NCI-H1694 treated with DMSO at 0.1 percent for 48 hours (cell line): ENCODE data around the gene GJC2.

Experiments used
- DNase-seq: peaks from one replicate; lab custom pipeline; 2025; lab: John Stamatoyannopoulos, UW

The GJC2 gene

DNA sequence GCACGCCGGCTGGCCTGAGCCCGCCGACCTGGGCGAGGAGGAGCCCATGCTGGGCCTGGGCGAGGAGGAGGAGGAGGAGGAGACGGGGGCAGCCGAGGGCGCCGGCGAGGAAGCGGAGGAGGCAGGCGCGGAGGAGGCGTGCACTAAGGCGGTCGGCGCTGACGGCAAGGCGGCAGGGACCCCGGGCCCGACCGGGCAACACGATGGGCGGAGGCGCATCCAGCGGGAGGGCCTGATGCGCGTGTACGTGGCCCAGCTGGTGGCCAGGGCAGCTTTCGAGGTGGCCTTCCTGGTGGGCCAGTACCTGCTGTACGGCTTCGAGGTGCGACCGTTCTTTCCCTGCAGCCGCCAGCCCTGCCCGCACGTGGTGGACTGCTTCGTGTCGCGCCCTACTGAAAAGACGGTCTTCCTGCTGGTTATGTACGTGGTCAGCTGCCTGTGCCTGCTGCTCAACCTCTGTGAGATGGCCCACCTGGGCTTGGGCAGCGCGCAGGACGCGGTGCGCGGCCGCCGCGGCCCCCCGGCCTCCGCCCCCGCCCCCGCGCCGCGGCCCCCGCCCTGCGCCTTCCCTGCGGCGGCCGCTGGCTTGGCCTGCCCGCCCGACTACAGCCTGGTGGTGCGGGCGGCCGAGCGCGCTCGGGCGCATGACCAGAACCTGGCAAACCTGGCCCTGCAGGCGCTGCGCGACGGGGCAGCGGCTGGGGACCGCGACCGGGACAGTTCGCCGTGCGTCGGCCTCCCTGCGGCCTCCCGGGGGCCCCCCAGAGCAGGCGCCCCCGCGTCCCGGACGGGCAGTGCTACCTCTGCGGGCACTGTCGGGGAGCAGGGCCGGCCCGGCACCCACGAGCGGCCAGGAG, 8.6 kb downstream of the GJC2 start:
- no peak for DNase-seq

DNA sequence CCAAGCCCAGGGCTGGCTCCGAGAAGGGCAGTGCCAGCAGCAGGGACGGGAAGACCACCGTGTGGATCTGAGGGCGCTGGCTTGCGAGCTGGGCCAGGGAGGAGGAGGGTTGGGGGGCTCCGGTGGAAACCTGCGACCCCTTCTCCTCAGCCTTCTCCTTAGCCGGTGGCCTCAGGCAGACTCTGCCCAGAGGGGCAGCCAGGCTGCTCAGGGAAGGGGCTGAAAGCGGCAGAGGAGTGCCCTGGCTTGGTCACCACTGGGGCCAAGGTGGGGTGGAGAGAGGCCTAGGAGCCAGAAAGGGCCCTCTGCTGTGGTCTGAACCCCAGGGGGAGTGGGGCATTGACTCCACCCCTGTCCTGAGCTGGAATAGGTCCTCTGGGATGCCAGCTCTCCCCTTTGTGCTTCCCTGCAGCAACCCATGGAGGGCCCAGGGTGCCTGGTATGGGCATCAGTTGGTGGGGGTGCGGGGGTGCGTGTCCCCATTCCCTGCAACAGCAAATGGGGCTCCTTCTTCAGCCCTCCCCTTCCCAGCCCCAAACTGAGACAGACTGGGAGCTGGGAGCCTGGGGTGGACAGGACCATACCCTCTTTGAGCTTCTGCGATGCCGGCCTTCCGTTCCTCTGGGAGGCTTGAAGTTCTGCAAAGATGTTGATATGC, 9.4 kb downstream of the GJC2 start:
- DNase-seq = no peak

DNA sequence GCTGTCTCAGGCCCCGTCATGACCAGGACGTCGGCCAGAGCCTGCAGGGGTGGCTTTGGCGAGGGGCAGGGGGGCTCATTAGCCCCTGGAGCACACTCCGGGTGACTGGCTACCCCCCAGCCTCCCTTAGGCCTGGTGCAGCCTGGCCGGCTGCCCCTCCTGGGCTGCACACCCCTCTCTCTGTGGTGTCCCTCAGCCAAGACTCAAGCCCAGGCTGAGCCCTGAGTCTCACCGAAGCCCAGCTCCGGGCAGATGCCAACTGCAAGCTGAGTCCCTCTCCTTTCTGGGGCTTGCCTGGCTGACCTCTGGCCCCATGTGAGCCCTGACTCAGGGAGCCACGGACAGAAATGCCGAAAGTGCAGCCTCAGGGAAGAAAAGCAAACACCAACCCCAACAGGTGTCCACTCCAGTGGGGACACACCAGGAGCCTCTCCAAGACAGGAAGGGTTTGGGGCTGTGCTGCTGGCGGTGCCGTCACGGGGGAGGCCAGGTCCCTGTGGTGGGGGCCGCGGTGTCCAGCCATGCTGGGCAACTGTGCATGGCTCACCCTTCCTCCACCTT, 10.6 kb downstream of the GJC2 start:
- no peak for DNase-seq

DNA sequence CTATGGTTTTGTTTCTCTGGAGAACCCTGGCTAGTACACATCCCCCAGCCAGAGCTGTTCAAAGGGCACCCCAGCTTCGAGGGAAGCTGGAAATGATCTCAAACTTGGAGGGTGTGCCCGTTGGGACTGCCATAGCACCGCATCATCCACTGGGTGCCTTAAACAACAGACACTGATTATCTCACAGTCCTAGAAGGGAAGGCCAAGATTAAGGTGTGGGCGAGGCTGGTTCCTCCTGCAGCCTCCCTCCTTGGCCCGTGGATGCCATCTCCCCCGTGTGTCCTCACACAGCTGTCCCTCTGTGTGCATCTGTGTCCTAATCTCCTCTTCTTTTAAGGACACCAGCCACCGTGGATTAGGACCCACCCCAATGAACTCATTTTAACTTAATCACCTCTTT, 11.6 kb downstream of the GJC2 start:
- DNase-seq = no peak

DNA sequence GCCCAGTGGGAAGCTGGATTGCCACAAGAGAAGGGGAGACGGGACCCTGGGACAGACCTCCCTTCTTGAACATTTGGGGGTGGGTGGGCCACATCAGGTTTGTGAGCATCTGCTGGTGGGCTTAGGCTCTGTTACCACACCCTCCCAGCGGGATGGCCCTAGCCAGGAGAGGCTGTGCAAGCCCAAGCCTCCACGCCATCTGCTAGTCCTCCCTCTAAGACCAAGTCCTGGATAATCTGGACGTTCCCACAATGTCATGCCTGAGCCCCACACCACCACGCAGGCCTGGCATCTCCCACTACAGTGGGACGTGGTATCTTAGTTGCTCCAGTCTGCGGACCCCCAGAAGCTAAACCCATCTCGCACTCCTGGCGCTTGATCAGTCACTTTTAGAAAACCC, 12.1 kb downstream of the GJC2 start:
- no peak for DNase-seq

DNA sequence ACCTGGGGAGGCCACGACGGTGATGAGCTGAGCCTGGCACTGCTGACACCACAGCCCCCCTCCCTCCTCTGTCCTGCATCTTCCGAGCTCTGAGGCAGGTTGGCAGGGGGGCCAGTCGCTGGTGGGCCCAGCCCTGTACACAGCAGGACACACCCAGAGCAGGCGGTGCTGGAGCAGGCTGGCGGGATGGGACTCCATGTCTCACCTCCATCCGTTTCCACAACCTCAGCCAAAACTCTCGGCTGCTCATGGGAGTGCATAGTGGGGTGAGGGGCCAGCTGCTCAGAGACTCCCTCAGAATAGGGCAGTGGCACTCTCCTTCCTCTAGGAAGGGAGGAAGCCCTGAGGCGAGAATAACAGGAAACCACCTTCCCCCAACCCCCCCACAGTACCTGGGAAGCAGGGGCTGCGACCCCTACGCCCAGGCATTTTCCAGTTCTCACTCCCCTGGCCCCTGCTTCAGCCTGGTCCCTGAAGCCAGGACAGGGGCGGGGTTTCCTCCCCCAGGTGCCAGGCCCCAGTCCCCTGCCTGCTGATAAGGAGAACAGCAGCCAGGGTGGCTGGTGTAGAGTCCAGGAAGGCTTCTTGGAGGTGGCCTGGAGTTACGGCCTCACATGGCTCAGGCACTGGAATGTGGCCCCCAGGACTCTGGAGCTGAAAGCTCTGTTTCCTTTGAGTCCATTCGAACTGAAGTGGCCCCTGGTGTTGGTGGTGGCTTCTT, 12.7 kb downstream of the GJC2 start:
- DNase-seq = no peak

DNA sequence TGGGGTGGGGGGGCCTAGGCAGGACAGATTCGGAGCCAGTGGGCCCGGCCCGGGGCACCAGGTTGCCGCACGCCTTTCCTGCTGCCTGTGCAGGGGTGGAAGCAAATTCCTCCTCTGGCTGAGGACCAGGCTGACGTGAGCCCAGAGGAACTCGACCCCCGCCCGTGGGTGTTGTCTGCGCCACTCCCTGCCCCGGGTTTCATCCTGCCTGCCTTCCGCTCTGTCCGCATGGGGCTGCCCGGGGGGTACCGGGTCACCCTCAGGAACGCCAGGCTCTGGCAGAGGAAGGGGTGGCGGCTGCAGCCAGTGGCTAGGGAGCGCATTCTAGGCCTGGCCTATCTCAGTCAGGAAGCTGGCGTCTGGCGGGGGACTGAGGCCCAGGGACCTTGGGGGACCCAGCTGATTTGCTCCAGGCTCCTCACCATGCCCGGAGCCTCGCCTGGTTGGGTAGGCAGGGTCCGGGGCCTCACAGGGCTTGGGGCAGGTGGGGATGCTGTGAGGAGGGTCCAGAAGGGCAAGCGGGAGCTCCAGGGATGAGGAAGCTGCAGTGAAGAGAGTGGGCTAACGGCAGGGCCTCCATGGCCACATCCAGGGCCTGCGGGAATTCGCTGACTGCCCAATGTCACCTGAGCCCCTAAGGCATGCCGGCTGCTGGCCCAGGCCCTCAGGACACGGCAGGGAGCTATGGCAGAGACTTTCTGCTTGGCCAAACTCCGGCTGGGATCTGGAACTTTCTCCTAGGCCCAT, 13.4 kb downstream of the GJC2 start:
- no peak for DNase-seq

DNA sequence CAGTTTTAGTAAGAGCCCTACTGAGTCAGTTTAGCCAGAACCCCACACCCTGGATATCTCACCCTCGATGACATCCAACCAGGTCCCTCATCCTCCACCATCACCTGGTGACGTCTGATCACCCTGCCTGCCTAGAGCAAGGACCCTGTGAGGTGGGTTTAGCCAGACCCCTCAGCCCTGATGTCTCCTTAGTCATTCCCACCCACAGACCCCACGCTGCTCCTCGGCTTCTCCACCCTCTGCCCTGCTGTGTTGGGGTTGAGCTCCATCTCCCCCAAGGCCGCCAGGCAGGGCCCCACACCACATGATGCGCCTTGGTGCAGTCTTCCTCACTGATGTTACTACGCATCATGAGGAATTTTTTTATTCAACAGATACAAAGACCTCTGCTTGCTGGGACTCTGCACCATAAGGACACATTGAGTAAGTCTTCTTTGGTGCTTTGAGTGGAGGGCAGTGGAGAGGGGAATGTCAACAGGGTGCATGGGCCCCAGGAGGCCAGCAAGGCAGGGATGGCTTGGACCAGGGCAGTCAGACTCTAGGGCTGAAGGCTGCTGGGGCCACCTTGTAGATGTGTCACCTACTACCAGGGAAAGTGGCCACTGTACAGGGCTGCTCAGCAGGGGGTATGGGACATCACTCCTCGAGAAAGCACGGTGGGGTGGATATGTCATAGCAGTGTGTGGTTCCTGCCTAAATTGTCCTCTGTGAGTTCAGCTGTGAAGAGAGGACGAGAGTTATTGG, 14.2 kb downstream of the GJC2 start:
- DNase-seq = no peak

DNA sequence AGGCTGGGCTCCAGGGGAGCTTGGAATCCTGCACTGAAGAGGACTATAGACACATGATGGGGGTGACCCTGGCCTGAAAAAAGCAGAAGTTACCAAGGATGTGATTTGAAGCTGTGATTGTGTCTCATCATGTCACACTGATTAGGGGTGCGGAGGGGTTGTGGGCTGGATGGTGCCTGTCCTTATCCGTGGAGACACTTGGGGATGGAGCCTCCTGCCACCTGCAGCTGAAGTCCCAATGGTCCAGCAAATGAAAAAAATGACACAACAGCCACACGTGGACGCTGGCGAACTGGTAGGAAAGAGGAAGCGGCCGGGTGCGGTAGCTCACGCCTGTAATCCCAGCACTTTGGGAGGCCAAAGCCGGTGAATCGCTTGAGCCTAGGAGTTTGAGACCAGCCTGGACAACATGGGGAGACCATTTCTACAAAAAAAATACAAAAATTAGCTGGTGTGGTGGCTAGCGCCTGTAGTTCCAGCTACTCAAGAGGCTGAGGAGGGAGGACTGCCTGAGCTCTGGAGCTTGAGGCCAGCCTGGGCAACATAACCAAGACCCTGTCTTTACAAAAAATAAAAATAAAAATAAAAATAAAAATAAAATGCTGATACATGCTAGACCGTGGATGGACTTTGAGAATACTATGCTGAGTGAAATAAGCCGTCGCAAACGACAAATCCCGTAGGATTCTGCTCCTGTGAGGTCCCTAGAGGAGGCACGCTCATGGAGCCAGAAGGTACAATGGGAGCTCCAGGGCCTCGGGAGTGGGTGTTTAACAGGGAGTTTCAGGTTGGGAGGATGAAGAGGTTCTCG, 15.0 kb downstream of the GJC2 start:
- no peak for DNase-seq

DNA sequence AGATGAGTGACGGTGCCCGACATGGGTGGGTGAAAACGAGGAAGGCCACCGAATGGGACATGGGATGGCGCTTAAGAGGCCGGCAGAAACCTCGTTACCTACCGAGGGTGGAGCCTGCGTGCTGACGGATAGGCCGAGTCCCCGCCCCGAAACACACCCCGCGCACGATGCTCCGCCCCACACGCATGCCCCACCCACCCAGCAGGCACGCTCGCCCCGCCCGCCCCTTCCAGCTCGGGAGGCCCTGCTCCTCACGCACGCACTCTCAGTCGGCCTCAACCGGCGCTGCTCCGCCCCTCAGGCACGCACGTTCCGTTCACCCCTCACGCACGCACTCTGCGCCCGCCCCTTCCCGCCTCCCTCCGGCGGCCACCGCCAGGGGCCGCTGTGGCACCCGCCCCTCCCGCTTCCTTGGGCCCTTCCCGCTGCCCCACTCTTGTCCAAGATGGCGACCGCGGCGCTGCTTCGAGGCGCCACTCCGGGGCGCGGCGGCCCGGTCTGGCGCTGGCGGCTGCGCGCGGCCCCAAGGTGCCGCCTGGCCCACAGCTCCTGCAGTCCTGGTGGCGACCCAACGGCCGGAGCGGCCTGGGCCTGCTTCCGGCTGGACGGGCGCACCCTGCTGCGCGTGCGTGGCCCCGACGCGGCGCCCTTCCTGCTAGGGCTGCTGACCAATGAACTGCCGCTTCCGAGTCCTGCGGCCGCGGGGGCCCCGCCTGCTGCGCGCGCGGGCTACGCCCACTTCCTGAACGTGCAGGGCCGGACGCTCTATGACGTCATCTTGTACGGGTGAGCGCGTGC, 15.8 kb downstream of the GJC2 start, which contains the start of gene IBA57:
TSS of gene IBA57 (plus strand) at position 433 of the 798 bp plus-strand sequence. CDS start at position 446, 13 bp downstream.
- DNase-seq = peak; percentile 96

DNA sequence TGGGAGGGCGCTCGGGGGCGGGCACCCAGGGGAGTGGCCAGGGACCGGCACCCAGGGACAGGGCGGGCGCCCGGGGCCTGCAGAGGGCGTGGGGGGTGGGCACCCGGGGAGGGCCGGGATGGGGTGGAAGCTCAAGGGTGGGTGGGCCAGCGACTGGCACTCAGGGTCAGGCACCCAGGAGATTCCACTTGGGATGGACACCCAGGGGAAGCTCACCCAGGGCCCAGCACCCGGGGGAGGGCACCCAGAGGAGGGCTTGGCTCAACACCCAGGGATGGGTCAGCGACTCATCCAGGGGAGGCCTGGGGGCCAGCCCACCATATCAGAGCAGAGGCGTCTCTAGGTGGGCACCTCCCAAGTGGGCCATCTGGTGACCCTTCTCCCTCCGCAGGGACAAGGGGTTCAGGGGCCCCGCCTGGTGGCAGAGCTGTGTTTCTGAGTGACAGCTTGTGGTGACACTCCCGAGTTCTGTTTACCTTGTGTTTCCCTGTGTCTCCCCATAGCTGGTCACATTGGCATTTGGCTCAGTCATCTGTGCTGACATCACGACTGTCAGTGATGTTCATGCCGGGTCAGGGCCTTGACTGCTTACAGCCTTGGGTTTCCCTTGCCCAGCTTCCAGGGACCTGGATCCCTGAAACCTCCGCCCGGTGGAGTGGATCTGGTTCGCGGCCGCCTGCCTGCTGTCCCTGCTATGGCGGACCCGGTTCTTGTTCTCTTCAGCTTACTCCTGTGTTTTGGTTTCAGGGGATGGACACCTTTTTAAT, 16.6 kb downstream of the GJC2 start:
- peak; percentile 64 for DNase-seq

DNA sequence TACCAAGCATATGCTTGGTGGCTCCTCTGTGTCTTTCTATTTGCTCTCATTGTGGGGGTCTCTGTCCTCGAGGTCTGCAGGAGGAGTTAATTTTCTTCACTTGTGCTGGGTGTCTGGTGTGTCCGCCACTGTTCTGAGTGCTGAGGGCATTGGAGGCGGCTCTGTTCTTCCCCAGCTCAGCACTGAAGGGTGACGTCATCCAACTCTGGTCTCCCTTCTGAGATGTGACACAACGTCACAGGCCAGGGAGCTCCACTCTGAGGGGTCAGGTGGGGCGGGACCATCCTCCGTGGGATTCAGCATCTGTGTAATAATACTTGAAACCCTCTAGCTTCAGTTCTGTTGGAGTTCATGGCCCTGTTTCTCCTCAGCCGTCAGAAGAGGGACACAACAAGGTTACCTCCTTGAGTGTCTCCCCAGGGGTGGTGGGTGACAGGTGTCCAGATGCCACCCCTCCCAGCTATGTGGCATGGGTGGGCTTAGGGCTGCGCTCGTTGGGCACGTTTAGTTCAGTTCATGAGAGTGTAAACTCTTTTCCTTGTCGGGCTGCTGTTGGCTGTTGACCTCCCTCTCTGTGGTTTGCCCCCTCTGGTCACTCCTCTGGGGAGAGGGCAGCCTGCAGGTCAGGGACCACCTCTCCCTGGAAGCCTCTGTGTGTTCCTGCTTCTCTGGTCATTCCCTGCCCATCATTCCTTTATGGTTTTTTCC, 19.0 kb downstream of the GJC2 start:
- DNase-seq = no peak

DNA sequence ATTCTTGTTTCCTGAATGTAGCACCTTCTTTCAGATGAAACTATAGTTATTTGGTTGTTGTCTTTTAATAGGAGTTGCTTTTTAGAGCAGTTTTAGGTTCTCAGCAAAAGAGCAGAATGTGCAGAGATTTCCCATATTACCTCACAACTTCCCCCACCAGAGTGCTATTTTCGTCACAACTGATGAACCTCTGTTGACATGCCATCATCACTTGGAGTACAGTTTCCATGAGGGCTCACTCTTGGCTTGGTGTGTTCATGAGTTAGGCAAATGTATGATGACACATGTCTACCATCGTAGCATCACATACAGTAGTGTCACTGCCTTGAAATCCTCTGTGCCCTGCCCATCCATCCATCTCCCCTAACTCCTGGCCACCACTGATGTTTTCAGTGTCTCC, 19.6 kb downstream of the GJC2 start:
- DNase-seq = no peak

DNA sequence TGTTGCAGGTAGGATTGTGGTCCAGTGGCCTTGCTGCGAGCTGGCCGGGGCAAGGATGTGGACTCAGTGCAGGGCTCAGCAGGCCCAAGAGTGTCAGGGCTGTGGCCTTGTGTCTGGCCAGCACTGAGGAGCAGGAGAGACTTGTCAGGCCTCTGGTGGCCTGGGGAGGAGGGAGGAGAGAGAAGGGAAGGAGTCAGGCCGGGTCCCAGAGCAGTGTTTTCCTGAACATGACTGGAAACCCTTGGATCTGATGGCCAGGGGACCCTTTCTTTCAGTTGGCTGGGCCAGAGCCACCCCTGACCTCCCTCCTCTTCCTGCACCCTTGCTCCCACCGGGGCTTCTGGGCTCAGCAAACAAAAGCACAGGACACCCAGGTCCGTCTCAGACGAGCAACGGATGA, 20.9 kb downstream of the GJC2 start:
- DNase-seq = no peak

DNA sequence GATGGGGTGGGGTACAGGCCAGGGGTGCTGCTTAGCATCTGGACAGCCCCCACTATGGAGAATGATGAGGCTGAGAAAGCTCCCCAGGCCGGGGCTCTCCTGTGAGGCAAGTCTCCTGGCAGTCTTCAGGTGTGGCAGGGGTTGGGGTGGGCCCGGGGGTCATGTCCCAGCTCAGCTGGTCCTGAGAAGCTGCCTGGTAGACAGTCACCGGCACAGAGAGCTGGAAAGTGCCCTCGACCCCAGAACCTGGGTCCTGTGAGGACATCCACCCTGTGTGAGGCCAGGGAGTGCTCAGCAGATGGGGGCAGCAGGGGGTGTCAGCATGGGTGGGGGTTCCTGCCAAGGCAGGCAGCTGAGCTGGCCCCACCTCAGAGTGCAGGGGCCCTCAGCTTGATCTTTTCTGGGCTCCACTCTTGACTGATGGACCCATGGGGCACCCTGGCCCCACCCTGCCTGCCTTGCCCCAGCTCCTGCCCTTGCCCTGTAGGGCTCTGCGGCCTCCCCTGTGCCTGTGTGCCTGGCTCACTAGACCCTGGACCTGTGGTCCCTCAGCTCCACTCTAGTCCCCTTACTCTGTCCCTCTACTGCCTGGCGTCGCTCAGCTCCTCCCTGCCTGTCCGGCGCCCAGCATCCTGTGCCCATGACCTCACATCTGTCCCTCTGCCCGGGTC, 21.6 kb downstream of the GJC2 start:
- no peak for DNase-seq

DNA sequence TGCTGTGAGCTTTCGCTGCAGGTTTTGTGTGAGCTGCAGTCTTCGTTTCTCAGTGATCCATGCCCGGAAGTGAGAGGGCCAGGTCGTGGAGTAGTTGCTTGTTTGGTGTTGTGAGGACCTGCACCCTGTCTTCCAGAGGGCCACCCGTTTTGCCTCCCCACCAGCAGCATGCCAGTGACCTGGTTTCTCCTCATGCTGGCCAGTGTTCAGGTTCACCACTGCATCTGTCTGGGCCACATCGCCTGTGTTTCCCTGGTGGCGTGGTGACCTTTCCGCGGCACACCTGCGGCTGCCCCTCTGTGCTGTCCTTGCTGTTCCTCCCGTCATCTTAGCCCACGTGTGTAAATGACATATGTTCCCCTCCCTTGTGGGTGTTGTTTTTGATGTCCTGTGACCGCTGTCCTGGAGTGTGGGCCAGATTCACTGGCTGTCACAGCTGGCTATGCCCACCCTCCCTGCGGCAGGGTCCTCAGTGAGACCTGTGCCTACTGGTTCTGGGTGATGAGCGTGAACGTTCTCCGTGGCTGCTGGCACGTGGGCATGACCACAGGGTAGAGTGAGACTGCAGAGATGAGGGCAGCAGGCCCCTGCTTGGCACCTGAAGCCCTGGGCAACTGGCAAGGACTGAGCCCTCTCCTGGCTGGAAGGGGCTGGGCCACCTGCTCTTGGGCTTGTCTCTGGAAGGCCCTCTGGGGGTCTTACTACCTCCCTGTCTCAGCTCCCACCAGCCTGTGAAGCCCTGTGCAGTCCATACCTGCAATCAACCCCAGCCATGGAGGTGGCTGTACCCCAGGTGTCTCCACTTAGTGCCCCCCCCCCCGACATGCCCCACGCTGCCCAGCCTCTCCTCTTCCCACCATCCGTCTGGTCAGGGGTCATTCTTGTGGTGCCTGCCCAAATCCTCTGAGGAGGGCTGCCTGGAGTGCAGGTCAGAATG, 23.1 kb downstream of the GJC2 start:
- no peak for DNase-seq
